Measurements from ENCODE around the gene MEIS1.
A peak's percentile ranks its signal among the peaks of the same experiment; 100 is the strongest.

Gene MEIS1

GRCh38 chr2:66463206-66463755 is 28.4 kb downstream of the MEIS1 start:
- Histone ChIP-seq H4K20me1 (ENCODE audit: insufficient read depth, low read length) (no peaks in the 10 kb centered on the region), H3K4me3 (ENCODE audit: low read length) (no peak overlapping the region), H3F3A (ENCODE audit: insufficient read depth, low read length) (peaks cover 4% of the 10 kb centered on the region; the same call in 1 of the 2 replicates), H3K27me3 (replicated peaks; ENCODE audit: insufficient read depth, low read length) (no peaks in the 10 kb centered on the region), H3K4me1 (ENCODE audit: low read length) (peaks cover 18% of the 10 kb centered on the region), H2AFZ (ENCODE audit: low read length) (no peak overlapping the region), H3K4me2 (ENCODE audit: low read depth, low read length) (no peak overlapping the region), H3K36me3 (replicated peaks; ENCODE audit: insufficient read depth, low read length) (no peaks in the 10 kb centered on the region), H3K9me3 (replicated peaks; ENCODE audit: insufficient read depth, low read length) (no peaks in the 10 kb centered on the region), H3K27ac (ENCODE audit: low read length) (no peak overlapping the region), H3K79me2 (ENCODE audit: low read length) (peaks cover 50% of the 10 kb centered on the region), H3K9ac (ENCODE audit: low read length) (no peak overlapping the region), H3K9me2 (replicated peaks; ENCODE audit: insufficient read depth, low read length) (no peaks in the 10 kb centered on the region)
- no peak for TF ChIP-seq EZH2phosphoT487 (IDR thresholded peaks at IDR 0.05; ENCODE audit: low read length)
- no peak for TF ChIP-seq CTCF (IDR thresholded peaks at IDR 0.05; ENCODE audit: low read length)
- no peak for TF ChIP-seq EZH2 (optimal IDR thresholded peaks at IDR 0.05; ENCODE audit: low read depth, low read length)
- no peak for DNase-seq

GRCh38 chr2:66464930-66465637 is 30.2 kb downstream of the MEIS1 start:
- Histone ChIP-seq H3K4me2 (ENCODE audit: low read depth, low read length) (peak overlapping the region; percentile 10; the same call in 1 of the 2 replicates), H3K36me3 (replicated peaks; ENCODE audit: insufficient read depth, low read length) (no peaks in the 10 kb centered on the region), H3K9ac (ENCODE audit: low read length) (no peak overlapping the region)

GRCh38 chr2:66466433-66466832 is 31.5 kb downstream of the MEIS1 start:
- H3K9me3 ChIP-seq (replicated peaks; ENCODE audit: insufficient read depth, low read length) = no peaks in the 10 kb centered on the region
- H3K27me3 ChIP-seq (replicated peaks; ENCODE audit: insufficient read depth, low read length) = no peaks in the 10 kb centered on the region
- no peaks in the 10 kb centered on the region for H3K9me2 ChIP-seq (replicated peaks; ENCODE audit: insufficient read depth, low read length)
- H3K36me3 ChIP-seq (replicated peaks; ENCODE audit: insufficient read depth, low read length) = no peaks in the 10 kb centered on the region
- no peak overlapping the region for H3K4me2 ChIP-seq (ENCODE audit: low read depth, low read length)
- peaks cover 63% of the 10 kb centered on the region for H3K79me2 ChIP-seq (ENCODE audit: low read length)
- H3K4me3 ChIP-seq (ENCODE audit: low read length) = no peak overlapping the region
- H3F3A ChIP-seq (ENCODE audit: insufficient read depth, low read length) = peaks cover 4% of the 10 kb centered on the region; the same call in 1 of the 2 replicates
- H3K27ac ChIP-seq (ENCODE audit: low read length) = no peak overlapping the region
- H2AFZ ChIP-seq (ENCODE audit: low read length) = no peak overlapping the region
- no peaks in the 10 kb centered on the region for H4K20me1 ChIP-seq (ENCODE audit: insufficient read depth, low read length)
- no peak for DNase-seq
- TF ChIP-seq EZH2phosphoT487 (IDR thresholded peaks at IDR 0.05; ENCODE audit: low read length) (no peak), EZH2 (optimal IDR thresholded peaks at IDR 0.05; ENCODE audit: low read depth, low read length) (no peak), CTCF (IDR thresholded peaks at IDR 0.05; ENCODE audit: low read length) (no peak)
- peaks cover 18% of the 10 kb centered on the region for H3K4me1 ChIP-seq (ENCODE audit: low read length)
- H3K9ac ChIP-seq (ENCODE audit: low read length) = no peak overlapping the region

More at GRCh38 chr2:66464930-66465637, 30.2 kb downstream of the MEIS1 start:
- peak; percentile 43 for DNase-seq
- H3K9me2 ChIP-seq (replicated peaks; ENCODE audit: insufficient read depth, low read length) = no peaks in the 10 kb centered on the region
- peaks cover 4% of the 10 kb centered on the region; the same call in 1 of the 2 replicates for H3F3A ChIP-seq (ENCODE audit: insufficient read depth, low read length)
- H3K27me3 ChIP-seq (replicated peaks; ENCODE audit: insufficient read depth, low read length) = no peaks in the 10 kb centered on the region
- peaks cover 49% of the 10 kb centered on the region for H3K79me2 ChIP-seq (ENCODE audit: low read length)
- no peak overlapping the region for H2AFZ ChIP-seq (ENCODE audit: low read length)
- H3K27ac ChIP-seq (ENCODE audit: low read length) = peak overlapping the region; percentile 52; the same call in 1 of the 2 replicates
- no peak overlapping the region for H3K4me3 ChIP-seq (ENCODE audit: low read length)
- peaks cover 18% of the 10 kb centered on the region for H3K4me1 ChIP-seq (ENCODE audit: low read length)
- no peaks in the 10 kb centered on the region for H4K20me1 ChIP-seq (ENCODE audit: insufficient read depth, low read length)
- TF ChIP-seq EZH2phosphoT487 (IDR thresholded peaks at IDR 0.05; ENCODE audit: low read length) = no peak
- no peak for TF ChIP-seq CTCF (IDR thresholded peaks at IDR 0.05; ENCODE audit: low read length)
- TF ChIP-seq EZH2 (optimal IDR thresholded peaks at IDR 0.05; ENCODE audit: low read depth, low read length) = no peak
- H3K9me3 ChIP-seq (replicated peaks; ENCODE audit: insufficient read depth, low read length) = no peaks in the 10 kb centered on the region
